DLD1 (cell line): ENCODE measurements around the gene OR4C46.
"Not testable (repeated sequence)": the region's sequence is repeated elsewhere in the genome, so short reads cannot be mapped to it uniquely, and the experiment has no call there.

ENCODE experiments used
- in situ Hi-C: cut with HindIII; loops from 2 replicates; pipeline ENCODE4 v1.10.0; 2017; ENCODE audit warnings: low sequenced_read_pairs

OR4C46 gene

GRCh38 chr11:54603898-54604297 lies at the start of gene OR4C46:
Gene OR4C46, minus strand, starts transcription at chr11:54603998. Its CDS starts 0 bp downstream, at chr11:54603998.
- in situ Hi-C loops, result no loop called here

- in situ Hi-C loops, result not testable (repeated sequence)
Observed at GRCh38 chr11:54645606-54646005, 41.8 kb upstream of the OR4C46 start.

DNA sequence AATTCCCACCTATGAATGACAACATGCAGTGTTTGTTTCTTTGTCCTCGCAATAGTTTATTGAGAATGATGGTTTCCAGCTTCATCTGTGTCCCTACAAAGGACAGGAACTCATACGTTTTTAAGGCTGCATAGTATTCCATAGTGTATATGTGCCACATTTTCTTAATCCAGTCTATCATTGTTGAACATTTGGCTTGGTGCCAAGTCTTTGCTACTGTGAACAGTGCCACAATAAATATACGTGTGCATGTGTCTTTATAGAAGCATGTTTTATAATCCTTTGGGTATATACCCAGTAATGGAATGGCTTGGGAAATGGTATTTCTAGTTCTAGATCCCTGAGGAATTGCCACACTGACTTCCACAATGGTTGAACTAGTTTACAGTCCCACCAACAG lies 42.4 kb downstream of the OR4C46 start:
- in situ Hi-C loops, result not testable (repeated sequence)

DNA sequence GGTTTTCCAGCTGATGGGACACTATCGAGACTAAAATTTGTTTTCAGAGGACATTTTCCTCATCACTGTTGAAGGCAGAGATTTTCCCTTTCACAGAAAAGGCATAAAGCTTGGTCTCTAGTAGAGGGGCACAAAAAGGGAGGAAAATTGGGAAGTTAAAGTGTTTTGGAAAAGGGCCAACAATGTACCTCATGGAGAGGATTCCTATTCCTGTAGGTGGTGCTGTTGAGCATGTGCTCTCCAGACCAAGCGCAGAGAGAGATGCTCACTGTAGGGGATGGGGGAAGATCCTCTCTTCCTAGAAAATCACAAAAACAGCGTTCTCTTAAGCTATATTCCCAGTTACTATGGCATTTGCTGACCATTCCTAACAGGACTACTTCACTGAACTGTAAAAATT lies 44.9 kb downstream of the OR4C46 start:
- in situ Hi-C loops, result no loop called here

GRCh38 chr11:54558407-54558806 lies 45.4 kb downstream of the OR4C46 start:
- in situ Hi-C loops, result no loop called here
